ENCODE data around the gene CNTN6. TPM values are rescaled to one million over a fixed set of nuclear protein-coding genes. Genes with fewer than 3 reads are reported as not detected.

Gene CNTN6
- total RNA-seq, 1 experiment from 2014 or later: not detected

GRCh38 chr3:1394188-1394587 is 301.4 kb downstream of the CNTN6 start:
- H2AFZ ChIP-seq (ENCODE audit: low read length): no peak overlapping the region
- H2BK12ac ChIP-seq (ENCODE audit: insufficient read length, low read depth, low read length): no peak overlapping the region
- H3K4me2 ChIP-seq (ENCODE audit: insufficient read depth, insufficient read length, low read length): no peak overlapping the region
- no peak overlapping the region for H3T11ph ChIP-seq (ENCODE audit: low read length)
- no peak overlapping the region for H4K5ac ChIP-seq (ENCODE audit: insufficient read length, low read depth, low read length)
- H3K9ac ChIP-seq (ENCODE audit: extremely low read depth, insufficient read length, low read length): no peak overlapping the region
- H4K8ac ChIP-seq (replicated peaks; ENCODE audit: insufficient read length, low read depth, low read length): no peak overlapping the region
- no peak overlapping the region for H3K56ac ChIP-seq (ENCODE audit: insufficient read length, low read depth, low read length)
- no peaks in the 10 kb centered on the region for H3K9me3 ChIP-seq (ENCODE audit: control insufficient read depth, low read depth, low read length)
- no peaks in the 10 kb centered on the region for H3K79me1 ChIP-seq (ENCODE audit: insufficient read depth, low read depth, low read length, poor library complexity, severe bottlenecking)
- Mint-ChIP-seq H3K27me3 (ENCODE audit: low read depth) (no peaks in the 10 kb centered on the region), H3K4me3 (no peak overlapping the region), H3K9me3 (no peaks in the 10 kb centered on the region; a peak in 1 of 5 replicates), H3K4me1 (no peaks in the 10 kb centered on the region), H3K36me3 (ENCODE audit: insufficient read depth in 1 of 3, low read depth in 3 of 3) (peaks cover 0 to 2% (median 0%) of the 10 kb centered on the region in 3 experiments; a peak in 1 of 7 replicates), H3K27ac (no peak overlapping the region; a peak in 1 of 7 replicates)
- H3K27me3 ChIP-seq (ENCODE audit: insufficient read depth, low read length): no peaks in the 10 kb centered on the region
- H3K14ac ChIP-seq (ENCODE audit: insufficient read depth, low read length): no peak overlapping the region
- H2BK15ac ChIP-seq (ENCODE audit: low read depth, low read length): no peak overlapping the region
- no peak overlapping the region for H4K91ac ChIP-seq (ENCODE audit: insufficient read length, low read depth, low read length)
- TF ChIP-seq CTCF (conservative IDR thresholded peaks at IDR 0.05): no peak
- H3K23me2 ChIP-seq (ENCODE audit: insufficient read length, low read depth, low read length, poor library complexity, severe bottlenecking): no peaks in the 10 kb centered on the region
- no peak overlapping the region for H3K18ac ChIP-seq (ENCODE audit: insufficient read length, low read depth, low read length)
- H3K27ac ChIP-seq (ENCODE audit: insufficient read length, low read depth, low read length): no peak overlapping the region
- H4K20me1 ChIP-seq (ENCODE audit: control insufficient read depth, insufficient read depth, insufficient read length): no peaks in the 10 kb centered on the region
- H2AK5ac ChIP-seq (ENCODE audit: insufficient read length, low read length): no peak overlapping the region
- WGBS (ENCODE audit: extremely low coverage, insufficient read length, low lambda C conversion rate): no CpG with 5 or more reads among the region's 19 CpGs
- H2BK5ac ChIP-seq (ENCODE audit: insufficient read length, low read length): no peak overlapping the region
- no peak overlapping the region for H2BK120ac ChIP-seq (ENCODE audit: low read depth, low read length, poor library complexity, severe bottlenecking)
- no peak overlapping the region for H2BK20ac ChIP-seq (ENCODE audit: low read depth, low read length, poor library complexity, severe bottlenecking)
- H3K4ac ChIP-seq (ENCODE audit: low read depth, low read length): no peak overlapping the region
- H3K79me2 ChIP-seq (ENCODE audit: insufficient read depth, low read length): no peaks in the 10 kb centered on the region
- no peak for DNase-seq
- no peaks in the 10 kb centered on the region for H3K4me1 ChIP-seq (ENCODE audit: insufficient read depth, low read length)
- H3K23ac ChIP-seq (ENCODE audit: insufficient read length, low read depth, low read length): no peak overlapping the region
